ENCODE measurements around the gene OR52E6. TPM values are rescaled to one million over a fixed set of nuclear protein-coding genes. Genes with fewer than 3 reads are reported as not detected.
A peak's percentile ranks its signal among the peaks of the same experiment; 100 is the strongest.

Gene OR52E6
- total RNA-seq (2021; fragmentation: NEBNext Ultra II Directional; extraction: Animal tissue kit (Norgen Biotek cat#: 25700)): not detected
- long read RNA-seq: 0 reads

- Mint-ChIP-seq H3K9me3 (peaks cover 7% of the 10 kb centered on the region), H3K27ac (no peak within 1 kb of the TSS), H3K36me3 (ENCODE audit: low read depth) (no peaks in the 10 kb centered on the region)
Observed at GRCh38 chr11:5841797-5842196, at the start of gene OR52E6. OR52E6 (minus strand) TSS chr11:5841897; CDS start chr11:5841897, 0 bp downstream.

DNA sequence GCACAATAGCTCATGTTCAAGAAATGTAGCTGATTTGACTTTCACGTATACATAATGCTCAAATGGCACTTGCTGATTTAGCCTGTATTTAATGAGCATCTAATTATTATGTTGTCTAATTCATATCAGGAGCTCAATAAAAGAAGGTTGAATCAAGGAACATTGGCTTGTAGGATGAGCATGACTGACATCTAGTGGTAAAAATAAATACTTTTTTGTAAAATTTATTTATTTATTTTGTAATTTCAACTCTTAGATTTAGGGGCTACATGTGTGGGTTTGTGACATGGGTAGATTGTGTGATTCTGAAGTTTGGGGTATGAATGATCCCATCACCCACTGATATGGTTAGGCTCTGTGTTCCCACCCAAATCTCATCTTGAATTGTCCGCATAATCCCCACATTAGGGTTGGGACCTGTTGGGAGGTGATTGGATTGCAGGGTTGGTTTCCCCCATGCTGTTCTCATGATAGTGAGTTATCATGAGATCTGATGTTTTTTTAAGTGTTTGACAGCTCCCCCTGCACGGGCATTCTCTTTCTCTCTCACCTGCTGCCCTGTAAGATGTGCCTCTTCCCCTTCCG lies 49.6 kb upstream of the OR52E6 start:
- Mint-ChIP-seq H3K27ac (no peak overlapping the region), H3K27me3 (ENCODE audit: insufficient read depth) (peaks cover 2% of the 10 kb centered on the region; the same call in 1 of the 2 replicates), H3K4me1 (ENCODE audit: low read depth) (no peaks in the 10 kb centered on the region), H3K4me3 (no peak overlapping the region), H3K36me3 (ENCODE audit: low read depth) (no peaks in the 10 kb centered on the region), H3K9me3 (no peaks in the 10 kb centered on the region)
- DNase-seq: no peak
- TF ChIP-seq, protein P1, sequence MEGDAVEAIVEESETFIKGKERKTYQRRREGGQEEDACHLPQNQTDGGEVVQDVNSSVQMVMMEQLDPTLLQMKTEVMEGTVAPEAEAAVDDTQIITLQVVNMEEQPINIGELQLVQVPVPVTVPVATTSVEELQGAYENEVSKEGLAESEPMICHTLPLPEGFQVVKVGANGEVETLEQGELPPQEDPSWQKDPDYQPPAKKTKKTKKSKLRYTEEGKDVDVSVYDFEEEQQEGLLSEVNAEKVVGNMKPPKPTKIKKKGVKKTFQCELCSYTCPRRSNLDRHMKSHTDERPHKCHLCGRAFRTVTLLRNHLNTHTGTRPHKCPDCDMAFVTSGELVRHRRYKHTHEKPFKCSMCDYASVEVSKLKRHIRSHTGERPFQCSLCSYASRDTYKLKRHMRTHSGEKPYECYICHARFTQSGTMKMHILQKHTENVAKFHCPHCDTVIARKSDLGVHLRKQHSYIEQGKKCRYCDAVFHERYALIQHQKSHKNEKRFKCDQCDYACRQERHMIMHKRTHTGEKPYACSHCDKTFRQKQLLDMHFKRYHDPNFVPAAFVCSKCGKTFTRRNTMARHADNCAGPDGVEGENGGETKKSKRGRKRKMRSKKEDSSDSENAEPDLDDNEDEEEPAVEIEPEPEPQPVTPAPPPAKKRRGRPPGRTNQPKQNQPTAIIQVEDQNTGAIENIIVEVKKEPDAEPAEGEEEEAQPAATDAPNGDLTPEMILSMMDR (IDR thresholded peaks at IDR 0.05): peak; percentile 79

More at GRCh38 chr11:5841797-5842196, at the start of gene OR52E6:
- no peaks in the 10 kb centered on the region for H3K4me1 Mint-ChIP-seq (ENCODE audit: low read depth)
- no peak for DNase-seq
- no peaks in the 10 kb centered on the region for H3K27me3 Mint-ChIP-seq (ENCODE audit: insufficient read depth)
- TF ChIP-seq, protein P1 (IDR thresholded peaks at IDR 0.05): no peak
- H3K4me3 Mint-ChIP-seq: no peak within 1 kb of the TSS

DNA sequence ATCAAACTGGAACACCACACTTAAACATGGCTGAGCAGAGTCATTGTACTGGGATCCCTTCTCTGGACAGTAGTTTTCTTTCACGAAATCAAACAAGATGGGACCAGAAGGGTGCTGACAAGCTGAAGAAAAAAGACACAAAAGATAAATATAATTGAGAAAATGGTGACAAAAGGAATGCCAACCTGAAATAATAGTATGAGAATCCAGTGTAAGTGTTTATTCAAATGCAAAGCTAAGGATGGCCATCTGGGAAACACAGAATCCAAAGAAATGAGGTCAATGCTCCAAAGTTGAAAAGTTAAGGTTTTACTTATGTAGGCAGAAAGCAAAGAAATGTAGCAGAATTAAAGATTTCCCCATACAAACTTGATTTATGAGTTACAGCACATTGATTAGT lies 46.0 kb upstream of the OR52E6 start:
- Mint-ChIP-seq H3K9me3 (no peaks in the 10 kb centered on the region), H3K4me1 (ENCODE audit: low read depth) (no peaks in the 10 kb centered on the region), H3K4me3 (no peak overlapping the region), H3K27ac (no peak overlapping the region), H3K27me3 (ENCODE audit: insufficient read depth) (peaks cover 4% of the 10 kb centered on the region; the same call in 1 of the 2 replicates), H3K36me3 (ENCODE audit: low read depth) (no peaks in the 10 kb centered on the region)
- no peak for DNase-seq
- TF ChIP-seq, protein P1 (IDR thresholded peaks at IDR 0.05): no peak

DNA sequence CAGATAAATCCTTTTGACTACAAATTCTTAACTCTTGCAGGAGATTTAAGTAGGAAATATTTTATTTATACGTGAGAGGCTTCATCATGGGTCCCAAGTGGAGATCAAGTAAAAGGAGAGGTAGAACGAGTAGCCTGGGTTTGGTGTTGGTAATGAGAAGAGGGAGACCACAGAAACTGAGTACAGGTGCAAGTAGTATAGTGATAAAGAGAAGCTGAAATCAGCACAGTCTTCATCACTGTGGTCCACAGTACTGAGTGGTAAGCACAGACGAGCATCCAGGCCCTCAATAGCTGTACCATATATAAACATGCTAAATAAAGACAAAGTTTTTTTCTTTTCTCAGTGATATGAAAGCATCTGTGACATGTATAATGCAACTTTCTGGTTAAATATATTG lies 45.5 kb upstream of the OR52E6 start:
- Mint-ChIP-seq H3K36me3 (ENCODE audit: low read depth) (no peaks in the 10 kb centered on the region), H3K9me3 (no peaks in the 10 kb centered on the region), H3K27me3 (ENCODE audit: insufficient read depth) (peaks cover 4% of the 10 kb centered on the region; the same call in 1 of the 2 replicates), H3K4me3 (no peak overlapping the region), H3K4me1 (ENCODE audit: low read depth) (no peaks in the 10 kb centered on the region), H3K27ac (no peak overlapping the region)
- DNase-seq: no peak
- TF ChIP-seq, protein P1 (IDR thresholded peaks at IDR 0.05): no peak

DNA sequence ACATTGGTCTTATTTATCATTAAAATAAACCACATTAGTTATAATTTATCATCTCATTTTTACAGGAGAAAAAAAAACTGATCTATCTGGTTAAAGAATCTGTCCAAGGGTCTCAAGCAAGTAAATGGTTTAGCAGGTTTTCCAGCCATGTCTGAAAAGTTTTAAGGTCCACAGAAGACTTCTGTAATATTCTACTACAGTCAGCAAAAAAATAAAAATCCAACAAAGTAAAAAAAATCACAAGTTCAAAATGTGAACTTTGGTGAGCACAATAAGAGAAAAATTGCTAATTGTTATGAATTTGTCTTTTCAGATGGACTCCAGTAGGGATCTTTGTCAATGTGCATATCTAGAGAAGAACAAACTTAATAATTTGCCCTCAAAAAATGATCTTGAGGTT lies 40.1 kb upstream of the OR52E6 start:
- Mint-ChIP-seq H3K4me1 (ENCODE audit: low read depth) (no peaks in the 10 kb centered on the region), H3K36me3 (ENCODE audit: low read depth) (no peaks in the 10 kb centered on the region), H3K27me3 (ENCODE audit: insufficient read depth) (peaks cover 2% of the 10 kb centered on the region; the same call in 1 of the 2 replicates), H3K27ac (no peak overlapping the region), H3K9me3 (peaks cover 4% of the 10 kb centered on the region), H3K4me3 (no peak overlapping the region)
- no peak for DNase-seq
- TF ChIP-seq, protein P1 (IDR thresholded peaks at IDR 0.05): no peak
